Cardiac fibroblast (primary cell): ENCODE results near the gene FAM43A.

ENCODE experiments used
- DNase-seq, 2 donors: peaks; one replicate each; pipeline versions ENCODE4 v3.0.0 to v3.0.0-alpha.2; 2010; ENCODE audit warnings: low read depth in 2 of 2
- H3K4me3 ChIP-seq, 2 donors: replicated peaks in 1 of 2; 1 replicate in 1 of 2; 2 replicates in 1 of 2; pipeline ENCODE4 v1.5.1; 2011; ENCODE audit warnings: low read depth in 2 of 2, low read length in 2 of 2, mild to moderate bottlenecking in 2 of 2, moderate library complexity in 1 of 2
- TF ChIP-seq, protein P1 (sequence below): IDR thresholded peaks from one replicate; pipeline ENCODE4 v1.5.1; 2011; ENCODE audit warnings: low read depth, mild to moderate bottlenecking, low read length, inconsistent platforms

FAM43A gene

GRCh38 chr3:194727435-194728128, 41.9 kb downstream of the FAM43A start:
- TF ChIP-seq, protein P1, sequence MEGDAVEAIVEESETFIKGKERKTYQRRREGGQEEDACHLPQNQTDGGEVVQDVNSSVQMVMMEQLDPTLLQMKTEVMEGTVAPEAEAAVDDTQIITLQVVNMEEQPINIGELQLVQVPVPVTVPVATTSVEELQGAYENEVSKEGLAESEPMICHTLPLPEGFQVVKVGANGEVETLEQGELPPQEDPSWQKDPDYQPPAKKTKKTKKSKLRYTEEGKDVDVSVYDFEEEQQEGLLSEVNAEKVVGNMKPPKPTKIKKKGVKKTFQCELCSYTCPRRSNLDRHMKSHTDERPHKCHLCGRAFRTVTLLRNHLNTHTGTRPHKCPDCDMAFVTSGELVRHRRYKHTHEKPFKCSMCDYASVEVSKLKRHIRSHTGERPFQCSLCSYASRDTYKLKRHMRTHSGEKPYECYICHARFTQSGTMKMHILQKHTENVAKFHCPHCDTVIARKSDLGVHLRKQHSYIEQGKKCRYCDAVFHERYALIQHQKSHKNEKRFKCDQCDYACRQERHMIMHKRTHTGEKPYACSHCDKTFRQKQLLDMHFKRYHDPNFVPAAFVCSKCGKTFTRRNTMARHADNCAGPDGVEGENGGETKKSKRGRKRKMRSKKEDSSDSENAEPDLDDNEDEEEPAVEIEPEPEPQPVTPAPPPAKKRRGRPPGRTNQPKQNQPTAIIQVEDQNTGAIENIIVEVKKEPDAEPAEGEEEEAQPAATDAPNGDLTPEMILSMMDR: no peak
- no peak overlapping the region for H3K4me3 ChIP-seq
- peak in 1 of 2 donors; percentile 12 for DNase-seq

- no peak overlapping the region for H3K4me3 ChIP-seq
- TF ChIP-seq, protein P1: no peak
- no peak for DNase-seq
Observed at GRCh38 chr3:194728986-194729385, 43.3 kb downstream of the FAM43A start.

GRCh38 chr3:194730365-194730764, 44.7 kb downstream of the FAM43A start:
- TF ChIP-seq, protein P1: no peak
- H3K4me3 ChIP-seq: no peak overlapping the region
- no peak for DNase-seq

GRCh38 chr3:194731506-194732073, 45.9 kb downstream of the FAM43A start:
- TF ChIP-seq, protein P1: no peak
- H3K4me3 ChIP-seq: no peak overlapping the region
- no peak for DNase-seq

DNA sequence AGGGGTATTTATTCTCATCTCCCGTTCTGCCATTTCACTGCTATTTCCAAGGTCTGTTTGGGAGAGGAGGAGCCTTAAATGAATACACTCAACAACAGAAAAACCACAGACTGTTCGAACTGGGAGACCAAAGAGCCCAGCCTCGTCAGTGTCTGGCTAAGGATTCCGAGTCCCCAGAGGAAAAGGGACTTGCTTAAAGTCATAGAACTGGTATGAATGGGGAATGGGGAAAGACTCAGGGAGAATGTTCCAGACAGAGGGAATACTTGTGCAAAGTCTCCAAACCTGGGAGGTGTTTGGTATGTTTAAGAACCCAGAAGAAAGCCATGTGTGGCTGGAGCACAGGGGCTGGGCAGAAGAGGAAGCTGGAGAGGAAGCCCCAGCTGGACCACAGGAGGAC, 46.9 kb downstream of the FAM43A start:
- H3K4me3 ChIP-seq: no peak overlapping the region
- TF ChIP-seq, protein P1: no peak
- DNase-seq: no peak

- H3K4me3 ChIP-seq: no peak overlapping the region
- TF ChIP-seq, protein P1: no peak
- DNase-seq: no peak
Observed at GRCh38 chr3:194736277-194736895, 50.7 kb downstream of the FAM43A start.
